Fibroblast of skin of left biceps (primary cell): ENCODE results near the gene TDRD1.

Experiments
- DNase-seq, 2 experiments: peaks; one replicate each; pipeline ENCODE4 v3.0.0-alpha.2; 2013; ENCODE audit warnings: low read depth in 2 of 2

Gene TDRD1

DNA sequence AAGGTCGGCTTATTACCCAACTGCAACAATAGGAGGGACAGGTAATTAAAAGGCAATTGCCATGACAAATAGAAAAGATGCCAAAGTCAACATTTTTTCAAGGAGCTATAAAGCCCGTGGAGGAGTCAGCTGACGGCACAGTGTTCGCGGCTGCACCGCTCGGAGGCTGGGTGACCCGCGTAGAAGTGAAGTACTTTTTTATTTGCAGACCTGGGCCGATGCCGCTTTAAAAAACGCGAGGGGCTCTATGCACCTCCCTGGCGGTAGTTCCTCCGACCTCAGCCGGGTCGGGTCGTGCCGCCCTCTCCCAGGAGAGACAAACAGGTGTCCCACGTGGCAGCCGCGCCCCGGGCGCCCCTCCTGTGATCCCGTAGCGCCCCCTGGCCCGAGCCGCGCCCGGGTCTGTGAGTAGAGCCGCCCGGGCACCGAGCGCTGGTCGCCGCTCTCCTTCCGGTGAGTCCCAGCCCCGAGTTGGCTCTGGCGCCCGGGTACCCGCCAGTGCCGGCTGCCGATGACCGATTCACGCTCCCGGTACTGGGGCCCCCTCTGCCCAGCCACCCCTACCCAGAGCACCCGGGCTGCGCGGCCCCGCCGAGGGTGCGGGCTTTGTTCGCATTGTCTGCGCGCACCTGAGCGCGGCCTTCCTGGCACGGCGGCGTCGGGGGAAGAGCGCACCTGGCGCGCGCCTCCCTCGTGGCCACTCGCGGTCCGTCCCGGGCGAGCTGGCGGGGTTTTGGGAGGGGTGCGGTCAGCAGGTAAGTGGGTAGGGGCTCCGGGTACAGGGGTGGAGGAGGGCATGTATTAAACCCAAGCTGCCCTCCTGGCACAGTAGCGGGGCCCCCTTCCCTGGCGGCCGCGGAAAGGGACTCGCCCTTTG, 60.2 kb downstream of the TDRD1 start, which contains the start of gene VWA2:
VWA2 (plus strand) TSS at position 138 of the 877 bp plus-strand sequence. CDS start 9,460 bp downstream, outside the sequence.
- DNase-seq: no peak

DNA sequence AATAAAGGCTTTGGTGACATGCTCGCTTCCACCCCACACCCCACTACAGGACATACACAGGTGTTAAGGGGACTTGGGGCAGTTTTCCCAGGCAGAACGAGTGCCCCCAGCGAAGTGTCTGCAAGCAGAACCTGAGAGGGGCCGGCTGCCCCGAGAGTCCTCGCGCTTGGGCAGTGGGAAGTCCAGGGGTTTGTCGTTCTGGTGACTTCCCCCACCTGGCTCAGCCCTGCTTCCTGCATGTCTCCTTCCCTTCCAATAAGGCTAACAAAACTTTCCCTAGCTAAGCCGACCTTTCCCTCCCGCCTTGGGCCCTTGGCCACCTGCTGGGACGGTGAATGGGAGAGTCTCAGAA, 60.8 kb downstream of the TDRD1 start:
- DNase-seq: no peak

DNA sequence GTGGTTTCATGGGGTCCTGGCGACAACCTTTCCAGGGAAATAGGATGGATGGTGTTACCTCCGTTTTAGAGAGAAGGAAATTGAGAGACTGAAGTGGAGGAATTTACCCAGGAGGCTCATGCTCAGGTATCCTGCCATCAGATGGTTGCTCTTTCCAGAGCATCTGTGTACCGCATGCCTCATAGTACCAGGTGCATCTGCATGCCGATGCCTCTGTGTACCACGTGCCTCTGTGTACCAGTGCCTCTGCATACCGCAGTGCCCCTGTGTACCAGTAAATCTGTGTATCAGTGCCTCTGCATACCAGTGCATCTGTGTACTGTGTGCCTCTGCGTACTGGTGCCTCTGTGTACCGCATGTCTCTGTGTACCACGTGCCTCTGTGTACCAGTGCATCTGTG, 63.1 kb downstream of the TDRD1 start:
- no peak for DNase-seq

DNA sequence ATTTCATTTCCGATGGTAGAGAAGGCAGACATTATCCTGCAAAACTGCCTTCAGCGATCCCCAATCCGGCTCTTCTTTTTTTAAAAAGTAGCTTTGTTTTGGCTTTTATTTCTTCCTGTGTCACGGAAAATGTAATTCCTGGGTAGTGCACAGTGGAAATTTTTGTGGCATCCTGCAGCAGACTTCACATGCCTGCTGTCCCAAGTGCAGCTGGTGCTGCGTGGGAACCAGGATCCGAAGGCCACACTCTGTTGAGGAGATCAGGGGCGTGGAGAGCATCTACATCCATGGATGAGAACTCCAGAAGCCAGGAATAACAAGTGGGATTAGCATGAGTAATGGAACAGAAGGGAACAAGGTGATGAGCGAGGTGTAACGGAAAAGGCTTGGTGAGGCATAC, 64.5 kb downstream of the TDRD1 start:
- DNase-seq: no peak

DNA sequence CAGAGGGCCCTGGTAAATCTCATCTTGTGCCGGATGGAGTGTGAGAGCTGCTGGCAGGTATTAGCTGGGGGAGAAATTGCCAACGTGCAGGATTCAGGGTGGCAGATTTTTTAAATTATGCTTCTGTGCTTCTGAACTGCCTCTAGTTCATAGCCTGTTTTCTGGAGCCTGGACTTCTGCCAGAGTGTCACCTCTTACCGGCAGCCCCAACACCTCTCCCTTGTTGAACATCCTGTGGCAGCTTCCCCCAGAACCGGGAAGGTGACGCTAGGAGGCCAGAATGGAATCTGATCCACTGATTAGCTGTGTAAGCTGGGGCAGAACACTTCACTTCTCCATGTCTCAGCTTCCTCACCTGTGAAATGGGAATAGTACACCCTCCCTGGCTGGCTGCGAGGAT, 65.0 kb downstream of the TDRD1 start:
- no peak for DNase-seq

DNA sequence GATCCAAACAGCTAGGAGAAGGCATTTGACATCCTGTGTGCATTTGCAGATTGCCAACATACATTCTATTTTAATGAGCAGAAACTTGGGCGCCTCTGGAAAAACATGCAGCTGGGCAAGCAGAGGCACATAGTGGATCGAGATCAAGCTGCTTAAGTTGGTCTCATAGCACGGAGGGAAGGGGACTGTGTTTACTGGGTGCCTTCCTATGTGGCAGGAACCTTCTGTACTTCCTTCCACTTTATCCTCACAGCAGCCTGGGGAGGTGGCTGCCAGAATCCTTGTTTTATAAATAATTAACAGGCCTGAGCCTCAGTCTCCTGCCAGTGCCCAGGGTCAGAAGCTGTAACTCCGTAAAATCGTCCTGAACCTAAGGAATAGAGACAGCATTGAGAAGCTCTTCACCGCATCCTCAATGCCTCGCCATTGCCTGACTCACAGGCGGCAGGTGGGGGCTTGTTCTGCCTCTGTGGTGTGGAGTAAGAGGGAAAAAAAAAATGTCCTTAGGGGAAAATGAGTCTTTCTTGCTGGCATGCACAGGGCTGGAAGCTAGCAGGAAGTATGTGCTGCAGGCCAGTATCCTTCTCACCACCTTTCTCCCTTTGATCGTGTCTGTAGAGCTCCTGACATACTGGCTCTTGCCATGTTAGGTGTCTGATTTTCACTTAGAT, 66.1 kb downstream of the TDRD1 start:
- DNase-seq: no peak

DNA sequence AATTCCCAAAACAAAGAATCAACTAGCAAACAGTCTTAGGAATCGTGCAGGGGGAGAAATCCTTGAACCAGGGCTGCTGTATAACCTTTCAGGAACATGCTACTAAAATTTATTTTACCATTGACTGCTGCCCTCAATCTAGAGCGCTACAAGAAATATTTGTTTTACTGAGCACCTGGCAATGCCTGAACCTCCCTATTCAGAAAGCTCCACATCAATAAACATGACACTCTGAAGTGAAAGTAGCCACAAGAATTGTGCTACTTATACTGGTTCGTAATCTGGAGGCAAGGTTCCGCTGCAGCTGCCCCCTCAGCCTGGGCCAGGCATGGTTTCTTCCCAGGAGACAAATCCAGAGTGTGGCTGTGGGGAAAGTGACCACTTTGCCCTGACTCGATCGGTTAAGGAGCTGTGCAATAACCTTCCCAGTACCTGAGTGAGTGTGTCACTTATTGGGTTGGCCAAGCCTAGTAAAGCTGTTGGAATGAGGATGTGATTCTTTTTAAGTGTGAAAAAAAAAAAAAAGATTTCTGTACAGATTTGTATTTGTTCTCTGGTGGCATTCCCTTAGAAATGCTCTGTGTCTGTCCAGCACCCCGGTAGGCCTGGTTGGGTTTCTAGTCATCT, 67.6 kb downstream of the TDRD1 start:
- no peak for DNase-seq

DNA sequence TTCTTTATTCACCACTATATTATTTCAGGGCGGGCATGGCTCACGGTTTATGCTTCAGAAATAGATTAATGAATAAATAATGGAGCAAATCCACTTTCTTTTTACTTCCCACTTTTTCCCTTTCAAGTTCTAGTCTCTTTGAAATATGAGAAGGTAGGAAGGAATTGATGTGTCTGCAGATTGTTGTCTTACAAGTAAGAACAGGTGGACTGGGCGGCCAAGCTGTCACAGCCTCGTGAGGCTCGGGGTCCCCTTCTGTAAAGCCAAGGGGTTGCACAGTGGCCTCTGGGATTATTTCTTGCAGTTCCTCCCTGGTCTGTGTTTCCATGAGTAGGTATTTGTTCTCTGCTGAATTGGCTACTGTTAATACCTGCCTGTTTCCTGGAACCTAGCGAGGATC, 71.1 kb downstream of the TDRD1 start:
- no peak for DNase-seq

DNA sequence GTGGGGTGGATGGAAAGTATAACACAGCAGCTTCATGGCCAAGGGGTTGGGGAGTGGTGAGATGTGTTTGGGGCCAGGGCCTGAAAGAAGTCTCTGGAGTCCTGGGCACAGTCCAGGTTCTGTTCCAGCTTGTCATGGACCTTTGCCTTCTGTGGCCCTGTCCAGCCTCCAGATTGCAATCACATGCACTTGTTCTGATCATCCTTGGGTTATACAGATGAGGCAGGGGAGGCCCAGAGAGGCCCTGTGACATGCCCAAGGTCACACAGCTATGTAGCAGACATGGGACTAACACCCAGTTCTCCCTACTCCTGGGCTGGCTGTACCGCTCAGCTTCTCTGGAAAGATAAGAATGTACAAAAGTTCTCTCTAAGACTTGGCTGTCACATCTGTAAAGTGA, 71.6 kb downstream of the TDRD1 start:
- DNase-seq: no peak

DNA sequence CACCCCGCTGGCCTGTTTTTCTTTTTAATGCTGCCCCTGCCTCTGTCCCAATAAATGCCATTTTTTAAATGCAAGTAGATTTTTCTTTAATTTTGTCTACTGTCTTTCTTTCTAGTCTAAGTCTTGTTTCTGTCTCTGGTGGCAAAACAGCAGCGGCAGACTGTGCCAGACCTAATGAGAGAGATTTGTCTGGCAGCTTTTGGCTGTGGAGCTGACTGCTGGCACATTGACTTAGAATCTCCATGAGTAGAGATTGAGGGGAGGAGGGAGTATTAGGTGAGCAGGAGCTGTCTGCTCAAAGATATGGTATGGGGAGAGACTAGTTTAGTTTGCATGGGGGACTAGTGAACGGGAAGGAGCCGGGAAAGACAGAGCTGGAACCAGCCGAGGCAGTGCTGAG, 72.9 kb downstream of the TDRD1 start:
- no peak for DNase-seq

DNA sequence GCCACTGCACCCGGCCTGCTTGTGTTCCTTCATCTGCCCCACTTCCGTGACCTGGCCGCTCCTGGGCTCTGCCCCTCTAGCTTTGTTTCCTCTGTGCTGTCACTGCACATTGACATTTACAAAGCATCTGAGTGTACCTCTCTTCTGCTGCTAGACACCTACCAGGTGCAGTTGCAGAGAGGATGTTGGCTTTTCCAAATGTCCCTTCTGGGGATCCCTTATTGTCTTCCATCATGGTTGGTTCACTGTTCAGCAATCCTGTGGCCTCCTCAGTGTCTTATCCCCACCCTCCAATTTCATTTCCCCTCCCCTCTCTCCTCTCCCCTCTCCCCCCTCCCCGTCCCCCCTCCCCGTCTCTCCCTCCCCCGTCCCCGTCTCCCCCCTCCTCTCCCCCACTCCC, 73.7 kb downstream of the TDRD1 start:
- DNase-seq: no peak

DNA sequence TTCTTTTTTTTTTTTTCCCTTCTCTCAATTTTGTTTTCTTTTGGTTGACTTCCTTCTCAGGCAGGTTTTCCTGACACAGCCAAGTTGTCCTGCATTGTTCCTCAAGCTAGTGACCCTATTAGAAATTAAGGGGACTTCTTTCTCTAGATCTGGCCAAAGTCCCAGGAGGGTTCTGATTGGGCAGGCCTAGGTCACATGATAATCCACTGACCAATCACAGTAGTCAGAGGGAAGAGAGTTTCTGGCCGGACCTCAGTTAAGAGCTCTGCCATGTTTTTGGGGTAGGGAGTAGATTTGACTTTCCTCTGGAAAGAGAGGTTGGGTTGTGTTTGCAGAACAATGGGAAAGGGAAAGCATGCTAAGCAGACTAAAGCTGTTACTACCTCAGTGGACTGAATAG, 76.1 kb downstream of the TDRD1 start:
- DNase-seq: no peak

DNA sequence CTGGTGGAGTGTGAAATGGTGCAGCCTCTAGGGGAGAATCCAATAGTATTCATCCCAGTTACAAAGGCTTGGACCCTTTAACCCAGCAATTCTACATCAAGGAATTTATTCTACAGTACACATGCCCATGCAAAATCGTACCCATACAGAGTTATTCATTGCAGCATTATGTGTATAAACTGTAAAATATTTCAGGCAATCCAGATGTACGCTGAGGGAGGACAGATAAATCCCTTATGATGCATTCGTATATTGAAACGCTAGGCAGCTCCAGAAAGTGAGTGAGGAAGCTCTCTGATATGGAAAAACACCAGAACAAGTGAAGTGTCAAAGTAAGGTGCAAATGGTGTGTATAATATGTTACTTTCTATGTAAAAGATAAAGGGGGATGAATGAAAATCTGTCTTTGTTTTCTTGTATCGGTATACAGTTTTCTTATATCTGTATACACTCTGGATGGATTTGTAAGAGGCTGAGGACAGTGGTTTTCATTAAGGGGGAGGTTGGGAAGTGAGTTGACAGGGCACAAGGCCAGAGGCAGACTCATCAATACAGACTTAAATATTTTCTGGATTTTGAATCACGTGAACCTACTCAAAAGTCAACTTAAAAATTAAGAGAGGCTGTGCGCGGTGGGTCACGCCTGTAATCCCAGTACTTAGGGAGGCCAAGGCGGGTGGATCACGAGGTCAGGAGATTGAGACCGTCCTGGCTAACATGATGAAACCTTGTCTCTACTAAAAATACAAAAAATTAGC, 77.0 kb downstream of the TDRD1 start:
- DNase-seq: no peak

DNA sequence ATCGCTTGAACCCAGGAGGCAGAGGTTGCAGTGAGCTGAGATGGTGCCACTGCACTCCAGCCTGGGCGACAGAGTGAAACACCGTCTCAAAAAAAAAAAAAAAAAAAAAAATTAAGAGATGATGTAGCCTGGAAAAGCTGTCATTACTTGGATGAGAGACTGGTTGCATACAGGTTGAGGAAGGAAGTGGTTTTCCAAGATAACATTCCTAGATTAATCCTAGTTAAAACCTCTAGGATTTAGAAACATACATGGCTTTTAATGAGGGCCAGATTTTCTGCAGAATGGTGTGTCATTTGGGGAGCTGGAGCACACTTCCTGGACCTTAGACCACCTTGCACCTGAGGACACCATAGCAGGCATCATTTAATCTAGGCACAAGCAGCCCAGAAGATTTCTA, 77.7 kb downstream of the TDRD1 start:
- DNase-seq: no peak

DNA sequence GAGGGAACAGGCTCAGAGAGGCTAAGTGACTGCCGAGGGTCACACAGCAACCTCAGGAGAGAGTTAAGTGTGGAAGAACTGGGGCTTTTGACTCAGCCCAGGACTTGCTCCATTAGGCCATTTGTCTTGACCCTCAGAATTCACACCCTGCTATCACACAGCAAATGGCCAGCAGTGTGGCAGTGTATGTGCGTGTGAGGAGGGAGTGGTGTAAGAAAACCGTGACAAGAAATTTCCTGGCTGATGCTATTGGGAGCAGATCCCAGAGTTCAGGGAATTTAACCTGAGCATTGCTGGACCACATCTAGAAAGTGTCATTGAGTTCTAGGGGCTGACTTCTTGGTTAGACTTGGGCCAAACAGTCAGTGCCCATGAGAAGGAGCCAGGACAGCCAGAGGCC, 78.3 kb downstream of the TDRD1 start:
- DNase-seq: no peak

DNA sequence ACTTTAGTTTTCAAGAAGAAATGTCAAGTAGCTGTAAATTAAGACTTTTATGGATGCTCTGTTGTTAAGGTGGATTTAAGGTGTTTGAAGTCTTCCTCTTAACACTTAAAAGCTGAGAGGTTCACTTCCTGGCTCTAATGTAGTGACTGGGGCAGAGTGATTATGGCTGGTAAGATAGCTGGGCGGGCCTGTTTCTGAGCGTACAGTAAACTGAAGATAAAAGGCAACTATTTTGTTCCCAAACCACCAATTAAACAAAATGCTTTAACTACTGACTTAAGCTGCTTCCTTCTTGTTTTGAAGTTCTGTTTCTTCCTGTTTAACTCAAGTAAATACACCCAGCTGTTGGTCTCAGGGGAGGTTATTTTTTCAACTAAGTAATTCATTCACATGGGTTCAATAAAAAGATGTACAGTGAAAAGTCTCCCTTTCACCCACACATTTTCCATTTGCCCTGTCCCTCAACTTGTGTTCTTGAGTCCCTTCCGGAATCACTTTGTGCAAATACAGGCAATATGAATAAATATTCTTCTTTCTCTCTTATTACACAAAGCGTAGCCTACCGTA, 79.2 kb downstream of the TDRD1 start:
- DNase-seq: no peak

DNA sequence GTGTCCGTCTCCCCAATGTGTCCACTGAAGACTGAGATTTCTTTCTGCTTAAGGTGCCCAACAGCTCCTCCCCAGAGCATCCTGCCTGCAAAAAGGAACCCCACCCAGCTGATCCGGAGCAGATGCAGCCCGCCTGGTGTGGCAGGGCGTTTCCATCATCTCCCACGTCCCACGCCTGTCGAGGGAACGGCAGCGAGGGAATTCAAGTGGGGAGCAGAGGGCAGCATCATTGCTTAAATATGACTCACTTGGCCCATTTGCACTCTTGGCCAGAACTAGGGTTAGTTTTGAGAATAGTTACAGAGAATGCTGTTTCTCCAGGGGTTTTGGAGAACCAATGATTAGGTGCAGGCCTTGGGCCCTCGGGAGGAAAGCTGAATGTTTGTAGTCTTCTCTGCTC, 80.7 kb downstream of the TDRD1 start:
- no peak for DNase-seq

DNA sequence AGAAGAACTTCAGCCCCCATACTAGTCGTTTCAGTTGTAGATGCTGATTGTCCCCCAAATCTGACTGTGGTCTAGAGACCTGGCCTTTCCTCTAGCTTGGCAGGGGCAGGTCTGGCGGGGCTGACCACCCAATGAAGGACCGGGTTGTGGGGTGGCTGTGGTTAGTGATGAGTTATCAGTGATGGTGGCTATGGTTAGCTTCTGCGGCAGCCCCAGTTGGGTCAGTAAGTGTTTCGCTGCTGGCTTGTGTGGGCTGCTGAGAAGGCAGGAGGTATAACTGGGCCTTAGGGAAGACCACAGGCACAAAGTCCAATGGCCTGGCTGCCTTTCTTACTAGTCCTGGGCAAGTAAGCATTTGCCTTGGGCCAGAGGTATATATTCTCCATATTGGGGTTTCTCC, 81.2 kb downstream of the TDRD1 start:
- DNase-seq: no peak

DNA sequence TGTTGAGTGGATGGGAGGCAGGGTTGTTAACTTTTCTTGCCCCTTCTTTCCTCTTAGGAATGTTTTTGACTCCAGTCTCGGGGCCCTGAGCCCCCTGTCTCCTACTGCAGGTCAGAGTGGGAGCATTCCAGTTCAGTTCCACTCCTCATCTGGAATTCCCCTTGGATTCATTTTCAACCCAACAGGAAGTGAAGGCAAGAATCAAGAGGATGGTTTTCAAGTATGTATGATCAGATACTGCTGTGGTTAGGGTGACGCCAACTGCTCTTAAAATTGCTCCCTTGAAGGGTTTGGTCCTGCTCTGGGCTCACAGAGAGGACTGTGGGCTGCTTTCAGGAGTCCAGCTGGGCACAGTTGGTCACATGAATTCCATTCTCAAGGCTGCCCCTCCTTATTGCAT, 81.9 kb downstream of the TDRD1 start:
- no peak for DNase-seq

DNA sequence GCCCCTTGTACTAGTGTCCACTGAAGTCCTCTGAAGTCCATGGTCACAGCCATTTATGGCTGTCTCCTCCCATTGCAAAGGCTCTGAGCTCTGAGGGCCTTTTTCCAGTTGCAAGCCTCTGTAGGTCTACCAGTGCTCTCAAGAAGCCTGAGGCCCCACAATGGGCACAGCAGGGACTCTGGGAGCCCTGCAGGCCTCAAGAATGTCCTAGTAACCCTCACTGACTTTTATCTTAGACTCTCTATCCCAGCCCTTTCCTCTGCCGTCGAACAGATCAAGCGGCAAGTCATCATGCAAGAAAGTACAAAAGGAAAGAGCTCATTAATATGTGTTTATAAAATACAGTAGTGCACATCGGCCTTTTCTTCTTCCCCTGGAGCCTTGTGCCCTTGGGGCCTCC, 83.3 kb downstream of the TDRD1 start:
- DNase-seq: no peak

DNA sequence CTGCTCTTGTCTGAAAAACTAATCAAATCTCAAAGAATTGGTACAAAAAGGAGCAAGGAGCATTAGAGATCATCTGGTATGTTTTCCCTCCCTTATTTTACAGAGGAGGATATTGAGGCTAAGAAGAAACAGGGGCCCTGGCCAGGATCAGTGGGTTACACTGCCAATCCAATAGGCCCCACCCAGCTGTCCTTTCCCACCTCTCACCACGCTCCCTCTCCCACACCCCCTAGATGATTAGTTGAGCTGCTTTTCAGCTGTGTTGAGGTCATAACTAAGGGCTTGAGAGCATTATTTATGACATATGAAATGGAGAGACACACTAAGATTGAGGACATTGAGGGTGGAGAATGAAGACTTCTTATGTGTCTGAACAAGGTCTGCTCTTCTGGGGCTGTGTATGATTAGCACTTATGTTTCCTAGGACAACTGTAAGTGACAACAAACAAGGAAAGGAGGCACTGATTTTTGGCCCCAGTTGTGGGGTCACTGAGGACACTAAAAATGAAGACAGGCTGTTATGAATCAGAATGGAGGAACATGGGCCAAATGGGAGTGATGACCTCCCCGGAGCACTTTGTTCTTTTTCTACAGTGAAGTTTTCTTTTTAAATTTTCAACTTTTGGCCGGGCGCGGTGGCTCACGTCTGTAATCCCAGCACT, 86.4 kb downstream of the TDRD1 start:
- no peak for DNase-seq
